IMR-90 (cell line): ENCODE data around the gene EHD4. TPM values are rescaled to one million over a fixed set of nuclear protein-coding genes. Genes with fewer than 3 reads are reported as not detected.

Source experiments
- ATAC-seq: fragments of 200-7000 bp; cut with Tn5 transposase; 2 replicates; pipeline ENCODE4 v1.9.1; 2020; ENCODE audit warnings: low read depth, mild to moderate bottlenecking, moderate library complexity
- BruUV-seq: library from RNA; stranded (reverse); fragments of 400-500 nt; replicated peaks from 2 replicates; lab custom pipeline; 2021; lab: Mats Ljungman, UMichigan
- CTCF ChIA-PET: fragments of 300-600 bp; formaldehyde crosslinking; extraction: SDS; loops from one replicate; lab custom pipeline; 2021; ENCODE audit warnings: antibody characterized with exemption; lab: Yijun Ruan, JAX
- POLR2A ChIA-PET: fragments of 300-600 bp; sonication (Branson Sonifier 250); formaldehyde crosslinking; loops from one replicate; lab custom pipeline; 2022; ENCODE audit warnings: antibody characterized with exemption; ENCODE audit not compliant: unreplicated experiment; lab: Charles Lee
- DNase-seq: peaks from one replicate; pipeline ENCODE4 v3.0.0; 2013
- H2AFZ ChIP-seq: replicated peaks from 2 replicates; pipeline ENCODE3; 2013; ENCODE audit warnings: low read length, mild to moderate bottlenecking; ENCODE audit not compliant: poor library complexity
- H2AK5ac ChIP-seq: 2 replicates; pipeline ENCODE4 v1.6.1; 2013; ENCODE audit warnings: low read depth, low read length, inconsistent platforms
- H2AK9ac ChIP-seq: replicated peaks from 2 replicates; pipeline ENCODE3; 2013; ENCODE audit warnings: mild to moderate bottlenecking, low read depth, low read length, moderate library complexity; ENCODE audit not compliant: poor library complexity
- H2BK120ac ChIP-seq: 2 replicates; pipeline ENCODE4 v1.6.1; 2013; ENCODE audit warnings: low read depth, low read length, inconsistent platforms
- H2BK15ac ChIP-seq: 3 replicates; pipeline ENCODE4 v1.6.1; 2013; ENCODE audit warnings: low read depth, low read length, inconsistent platforms
- H2BK20ac ChIP-seq: 2 replicates; pipeline ENCODE4 v1.6.1; 2013; ENCODE audit warnings: low read depth, mild to moderate bottlenecking, inconsistent platforms, low read length, moderate library complexity
- H2BK5ac ChIP-seq: 2 replicates; pipeline ENCODE4 v1.6.1; 2013; ENCODE audit warnings: mild to moderate bottlenecking, low read depth, low read length, inconsistent platforms; ENCODE audit not compliant: poor library complexity, severe bottlenecking
- H3K14ac ChIP-seq: replicated peaks from 2 replicates; pipeline ENCODE4 v1.6.1; 2013; ENCODE audit warnings: low read depth, low read length, inconsistent platforms
- H3K18ac ChIP-seq: 2 replicates; pipeline ENCODE4 v1.6.1; 2013; ENCODE audit warnings: low read depth, low read length, control low read depth
- H3K23ac ChIP-seq: 2 replicates; pipeline ENCODE4 v1.6.1; 2013; ENCODE audit warnings: low read depth, low read length, inconsistent platforms
- H3K27ac ChIP-seq: 2 replicates; pipeline ENCODE4 v1.5.1; 2013; ENCODE audit warnings: mild to moderate bottlenecking, control low read depth, low read length; ENCODE audit not compliant: insufficient read depth
- H3K27me3 ChIP-seq: 2 replicates; pipeline ENCODE4 v1.6.1; 2013; ENCODE audit warnings: low read length; ENCODE audit not compliant: control insufficient read depth, insufficient read depth
- H3K36me3 ChIP-seq: 2 replicates; pipeline ENCODE4 v1.6.1; 2013; ENCODE audit warnings: low read length, mixed read lengths; ENCODE audit not compliant: control insufficient read depth, insufficient read depth
- H3K4ac ChIP-seq: 2 replicates; pipeline ENCODE4 v1.6.1; 2013; ENCODE audit warnings: low read depth, low read length, inconsistent platforms
- H3K4me1 ChIP-seq: 2 replicates; pipeline ENCODE4 v1.6.1; 2013; ENCODE audit warnings: low read length, mixed read lengths; ENCODE audit not compliant: control insufficient read depth, insufficient read depth
- H3K4me2 ChIP-seq: 2 replicates; pipeline ENCODE4 v1.6.1; 2013; ENCODE audit warnings: low read depth, mild to moderate bottlenecking, control low read depth, low read length, moderate library complexity
- H3K4me3 ChIP-seq: 2 replicates; pipeline ENCODE4 v1.5.1; 2013; ENCODE audit warnings: low read depth, mild to moderate bottlenecking, control low read depth, low read length, moderate library complexity; ENCODE audit not compliant: insufficient read depth
- H3K56ac ChIP-seq: 2 replicates; pipeline ENCODE4 v1.6.1; 2013; ENCODE audit warnings: low read length, inconsistent platforms; ENCODE audit not compliant: insufficient read depth; ENCODE audit errors: extremely low read depth
- H3K79me1 ChIP-seq, 2 experiments: 2 replicates each; pipeline ENCODE4 v1.6.1; 2013; ENCODE audit warnings: low read length in 2 of 2, inconsistent platforms in 1 of 2, low read depth in 1 of 2
- H3K9ac ChIP-seq: 2 replicates; pipeline ENCODE4 v1.6.1; 2013; ENCODE audit warnings: low read depth, low read length, control low read depth
- H3K9me1 ChIP-seq: 2 replicates; pipeline ENCODE4 v1.6.1; 2013; ENCODE audit warnings: low read length, inconsistent platforms; ENCODE audit not compliant: insufficient read depth
- H3K9me3 ChIP-seq: 2 replicates; pipeline ENCODE4 v1.6.1; 2013; ENCODE audit warnings: low read length; ENCODE audit not compliant: control insufficient read depth, insufficient read depth
- H4K20me1 ChIP-seq: 2 replicates; pipeline ENCODE4 v1.6.1; 2013; ENCODE audit warnings: low read length, inconsistent platforms; ENCODE audit not compliant: insufficient read depth
- H4K5ac ChIP-seq: 2 replicates; pipeline ENCODE4 v1.6.1; 2013; ENCODE audit warnings: mild to moderate bottlenecking, low read depth, low read length, control low read depth
- H4K8ac ChIP-seq, 2 experiments: 2 replicates each; pipeline ENCODE4 v1.6.1; 2013; ENCODE audit warnings: low read depth in 2 of 2, low read length in 2 of 2, control low read depth in 1 of 2, inconsistent platforms in 1 of 2
- H4K91ac ChIP-seq: 2 replicates; pipeline ENCODE4 v1.6.1; 2013; ENCODE audit warnings: low read depth, low read length, inconsistent platforms; ENCODE audit not compliant: insufficient read depth
- BHLHE40 ChIP-seq: fragments of 150-350 bp; IDR thresholded peaks from 2 replicates; pipeline ENCODE4 v1.6.1; 2016; ENCODE audit warnings: mild to moderate bottlenecking, low read depth, low read length
- CEBPB ChIP-seq: IDR thresholded peaks from 2 replicates; pipeline ENCODE4 v1.6.1; 2012; ENCODE audit warnings: low read depth, low read length, improper control_type of control experiment
- CHD1 ChIP-seq: IDR thresholded peaks from 2 replicates; pipeline ENCODE4 v1.6.1; 2012; ENCODE audit warnings: low read depth, low read length, improper control_type of control experiment
- FOS ChIP-seq: fragments of 150-350 bp; IDR thresholded peaks from 2 replicates; pipeline ENCODE4 v1.6.1; 2016; ENCODE audit warnings: low read depth, low read length
- MXI1 ChIP-seq: IDR thresholded peaks from 2 replicates; pipeline ENCODE4 v1.6.1; 2012; ENCODE audit warnings: low read depth, mild to moderate bottlenecking, low read length, moderate library complexity, borderline replicate concordance
- POLR2A ChIP-seq: IDR thresholded peaks from 2 replicates; pipeline ENCODE4 v1.6.1; 2012; ENCODE audit warnings: mild to moderate bottlenecking, low read depth, low read length
- RCOR1 ChIP-seq: IDR thresholded peaks from 2 replicates; pipeline ENCODE4 v1.6.1; 2012; ENCODE audit warnings: mild to moderate bottlenecking, low read length, improper control_type of control experiment; ENCODE audit not compliant: insufficient replicate concordance
- SMC3 ChIP-seq: fragments of 150-350 bp; IDR thresholded peaks from 2 replicates; pipeline ENCODE4 v1.6.1; 2016; ENCODE audit warnings: low read depth, mild to moderate bottlenecking, antibody characterized with exemption, low read length, moderate library complexity
- WGBS, 2 experiments: methylation state at CpG; one replicate each; pipeline versions ENCODE4 v1.1.5 to v1.1.7; 2013; ENCODE audit warnings: missing lambda C conversion rate in 2 of 2; ENCODE audit not compliant: insufficient read length in 1 of 2; ENCODE audit errors: extremely low coverage in 2 of 2; 5-methylcytosine and 5-hydroxymethylcytosine counted together
- dilution Hi-C: fragments of 300-500 bp; cut with HindIII; formaldehyde crosslinking; loops from one replicate; pipeline ENCODE4 v1.14.3; 2018; ENCODE audit warnings: low sequenced_read_pairs; ENCODE audit not compliant: unreplicated experiment
- in situ Hi-C: fragments of 300-500 bp; cut with MboI; formaldehyde crosslinking; loops from 3 replicates; pipeline ENCODE4 v1.14.3; 2019; ENCODE audit warnings: low sequenced_read_pairs, inconsistent platforms, mixed read lengths
- intact Hi-C: fragments of 100-400 bp; cut with micrococcal nuclease; formaldehyde crosslinking; loops from 2 replicates; pipeline ENCODE4 v1.10.0; 2022
- polyA plus RNA-seq, 3 experiments: library from polyadenylated mRNA; depleted of rRNA; stranded (reverse); fragments of >200 nt; gene quantifications; 2 replicates each; pipeline ENCODE4 v1.2.3, GENCODE V29; 2012; ENCODE audit warnings: low replicate concordance in 1 of 3
- total RNA-seq: library from RNA; depleted of rRNA; stranded (reverse); fragments of >200 nt; gene quantifications from 2 replicates; pipeline ENCODE4 v1.2.3, GENCODE V29; 2012
- TF ChIP-seq, protein P1 (sequence below): fragments of 150-350 bp; IDR thresholded peaks from 2 replicates; pipeline ENCODE4 v1.6.1; 2017; ENCODE audit warnings: mild to moderate bottlenecking, antibody characterized with exemption, low read length, low read depth
- TF ChIP-seq, protein P2 (sequence below): fragments of 150-350 bp; IDR thresholded peaks from 2 replicates; pipeline ENCODE4 v1.6.1; 2016; ENCODE audit warnings: low read depth, mild to moderate bottlenecking, low read length, moderate library complexity, borderline replicate concordance

The EHD4 gene
- total and polyA plus RNA-seq, 2 of the 4 experiments (the other 2 are of a cell fraction): 21.0 to 29.0 TPM

DNA sequence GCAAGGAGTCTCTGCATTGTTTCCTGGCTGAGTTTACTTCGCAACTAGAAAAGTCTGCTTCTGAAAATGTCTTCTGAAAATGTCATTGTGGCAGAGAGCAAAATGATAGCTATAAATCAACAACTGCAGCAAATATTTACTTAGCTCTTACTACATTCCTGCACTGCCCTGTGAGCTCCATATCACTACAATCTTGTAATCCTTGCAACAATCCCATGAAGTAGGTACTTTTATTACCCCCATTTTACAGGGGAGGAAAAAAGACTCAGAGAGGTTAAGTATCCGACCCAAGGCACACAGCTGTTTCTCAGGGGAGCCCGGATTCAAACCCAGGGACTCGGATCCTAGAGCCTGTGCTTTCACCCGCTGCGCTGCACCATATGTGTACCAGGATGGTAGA lies 44.3 kb downstream of the EHD4 start:
- no peaks in the 10 kb centered on the region for H3K36me3 ChIP-seq
- no peak overlapping the region for H2BK5ac ChIP-seq
- no peak overlapping the region for H4K91ac ChIP-seq
- H3K9me3 ChIP-seq: no peaks in the 10 kb centered on the region
- H2BK20ac ChIP-seq: no peak overlapping the region
- peaks cover 27% of the 10 kb centered on the region for H3K4me1 ChIP-seq
- no peak overlapping the region for H3K56ac ChIP-seq
- ChIA-PET POLR2A (no interaction called here), CTCF (no interaction called here)
- H3K79me1 ChIP-seq: peaks cover 30 to 79% of the 10 kb centered on the region in 2 experiments
- no peak overlapping the region for H2AK9ac ChIP-seq
- in situ Hi-C loops: no loop called here
- BruUV-seq: no TSS peak
- no peak overlapping the region for H3K27ac ChIP-seq
- dilution Hi-C loops: no loop called here
- no peak overlapping the region for H3K18ac ChIP-seq
- no peak overlapping the region for H3K14ac ChIP-seq
- no peak overlapping the region for H3K4ac ChIP-seq
- 71% methylated on average over 3 of the region's 6 CpGs; no CpG with 5 or more reads in 1 of the 2 experiments for WGBS, 2 experiments
- no peak overlapping the region for H4K8ac ChIP-seq
- intact Hi-C loops: no loop called here
- DNase-seq (no peak), ATAC-seq (no peak)
- no peak overlapping the region; the same call in 2 of the 3 replicates for H2BK15ac ChIP-seq
- H2AFZ ChIP-seq: no peak overlapping the region
- H3K27me3 ChIP-seq: no peaks in the 10 kb centered on the region
- no peak overlapping the region for H3K23ac ChIP-seq
- TF ChIP-seq FOS (no peak), MXI1 (no peak), RCOR1 (no peak), CEBPB (no peak), SMC3 (no peak), CHD1 (no peak), BHLHE40 (no peak), POLR2A (no peak)
- TF ChIP-seq, protein P1, sequence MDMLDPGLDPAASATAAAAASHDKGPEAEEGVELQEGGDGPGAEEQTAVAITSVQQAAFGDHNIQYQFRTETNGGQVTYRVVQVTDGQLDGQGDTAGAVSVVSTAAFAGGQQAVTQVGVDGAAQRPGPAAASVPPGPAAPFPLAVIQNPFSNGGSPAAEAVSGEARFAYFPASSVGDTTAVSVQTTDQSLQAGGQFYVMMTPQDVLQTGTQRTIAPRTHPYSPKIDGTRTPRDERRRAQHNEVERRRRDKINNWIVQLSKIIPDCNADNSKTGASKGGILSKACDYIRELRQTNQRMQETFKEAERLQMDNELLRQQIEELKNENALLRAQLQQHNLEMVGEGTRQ: no peak
- TF ChIP-seq, protein P2, sequence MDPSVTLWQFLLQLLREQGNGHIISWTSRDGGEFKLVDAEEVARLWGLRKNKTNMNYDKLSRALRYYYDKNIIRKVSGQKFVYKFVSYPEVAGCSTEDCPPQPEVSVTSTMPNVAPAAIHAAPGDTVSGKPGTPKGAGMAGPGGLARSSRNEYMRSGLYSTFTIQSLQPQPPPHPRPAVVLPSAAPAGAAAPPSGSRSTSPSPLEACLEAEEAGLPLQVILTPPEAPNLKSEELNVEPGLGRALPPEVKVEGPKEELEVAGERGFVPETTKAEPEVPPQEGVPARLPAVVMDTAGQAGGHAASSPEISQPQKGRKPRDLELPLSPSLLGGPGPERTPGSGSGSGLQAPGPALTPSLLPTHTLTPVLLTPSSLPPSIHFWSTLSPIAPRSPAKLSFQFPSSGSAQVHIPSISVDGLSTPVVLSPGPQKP: no peak
- H3K4me2 ChIP-seq: peak overlapping the region; percentile 8; the same call in 1 of the 2 replicates
- no peak overlapping the region for H3K4me3 ChIP-seq
- H4K5ac ChIP-seq: no peak overlapping the region
- H2BK120ac ChIP-seq: no peak overlapping the region
- peaks cover 14% of the 10 kb centered on the region for H4K20me1 ChIP-seq
- no peak overlapping the region for H3K9ac ChIP-seq
- peaks cover 35% of the 10 kb centered on the region for H3K9me1 ChIP-seq
- no peak overlapping the region for H2AK5ac ChIP-seq
